ENCODE results near the gene CRIP2. TPM values are rescaled to one million over a fixed set of nuclear protein-coding genes. Genes with fewer than 3 reads are reported as not detected.

Gene CRIP2
- polyA plus RNA-seq, 1 donor (not counting 4 experiments of a cell fraction or from before 2014, with no cell fraction given) = 4.8 TPM

DNA sequence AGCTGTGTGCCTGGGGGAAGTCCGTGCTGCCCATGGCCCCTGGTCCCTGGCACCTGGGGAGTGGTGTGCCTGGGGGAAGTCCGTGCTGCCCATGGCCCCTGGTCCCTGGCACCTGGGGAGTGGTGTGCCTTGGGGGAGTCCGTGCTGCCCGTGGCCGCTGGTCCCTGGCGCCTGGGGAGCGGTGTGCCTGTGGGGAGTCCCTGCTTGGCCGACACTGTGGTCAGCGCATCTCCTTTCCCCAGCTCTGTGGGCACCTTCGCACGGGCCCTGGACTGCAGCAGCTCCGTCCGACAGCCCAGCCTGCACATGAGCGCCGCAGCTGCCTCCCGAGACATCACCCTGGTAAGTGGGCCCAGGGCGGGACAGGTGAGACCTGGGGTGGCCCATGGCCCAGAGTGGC is 14.5 kb upstream of the CRIP2 start:
- Histone ChIP-seq H3K4me1 (ENCODE audit: control insufficient read depth, extremely low read depth, insufficient read depth, low read length) (no peaks in the 10 kb centered on the region), H3K9me3 (ENCODE audit: control insufficient read depth, low read depth, low read length) (no peaks in the 10 kb centered on the region), H3K27ac (ENCODE audit: control insufficient read depth, insufficient read depth, low read length) (no peak overlapping the region), H3K4me2 (ENCODE audit: control insufficient read depth, extremely low read depth, insufficient read depth, low read depth, low read length) (no peak overlapping the region), H3K9ac (ENCODE audit: control insufficient read depth, extremely low read depth, insufficient read depth, low read length) (no peak overlapping the region), H3K9me1 (ENCODE audit: control insufficient read depth, extremely low read depth, insufficient read depth, low read length) (no peaks in the 10 kb centered on the region), H2AFZ (ENCODE audit: control insufficient read depth, low read length) (no peak overlapping the region), H3K36me3 (ENCODE audit: control insufficient read depth in 2 of 2, extremely low read depth in 1 of 2, insufficient read depth in 2 of 2, low read length in 2 of 2) (peaks cover 5 to 36% of the 10 kb centered on the region in 2 experiments), H3K27me3 (ENCODE audit: control insufficient read depth, extremely low read depth, insufficient read depth, low read length) (no peaks in the 10 kb centered on the region), H3K79me2 (ENCODE audit: control insufficient read depth, insufficient read depth, low read length) (no peaks in the 10 kb centered on the region), H4K20me1 (ENCODE audit: control insufficient read depth, extremely low read depth, insufficient read depth, low read length) (no peaks in the 10 kb centered on the region), H3K4me3 (ENCODE audit: control insufficient read depth in 2 of 3, extremely low read depth in 1 of 3, insufficient read depth in 2 of 3, low read depth in 1 of 3, low read length in 3 of 3) (no peak overlapping the region)
- dilution Hi-C loops (cut with MboI; ENCODE audit: extremely low pct_ligation_motif_present, low sequenced_read_pairs) = no loop called here
- FAIRE-seq (no peak), DNase-seq (ENCODE audit: low read depth, low spot score) (no peak)
- TF ChIP-seq CTCF (optimal IDR thresholded peaks at IDR 0.05 in 1 of 3, IDR thresholded peaks at IDR 0.05 in 1 of 3, conservative IDR thresholded peaks at IDR 0.05 in 1 of 3; ENCODE audit: extremely low read depth in 1 of 3, insufficient read depth in 2 of 3, low read length in 3 of 3) (no peak), EZH2 (IDR thresholded peaks at IDR 0.05; ENCODE audit: low read length) (no peak)

DNA sequence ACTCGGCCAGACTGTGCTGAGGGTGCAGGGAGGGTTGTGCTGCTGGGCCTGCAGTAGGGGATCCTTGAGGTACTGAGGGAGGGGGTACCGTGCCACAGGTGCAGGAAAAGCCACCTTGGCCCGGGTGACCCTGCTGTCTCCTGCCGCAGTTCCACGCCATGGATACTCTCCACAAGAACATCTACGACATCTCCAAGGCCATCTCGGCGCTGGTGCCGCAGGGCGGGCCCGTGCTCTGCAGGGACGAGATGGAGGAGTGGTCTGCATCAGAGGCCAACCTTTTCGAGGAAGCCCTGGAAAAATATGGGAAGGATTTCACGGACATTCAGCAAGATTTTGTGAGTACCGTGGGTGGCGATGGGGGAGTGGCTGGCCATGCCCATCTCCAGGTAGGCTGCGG is 14.0 kb upstream of the CRIP2 start:
- H3K79me2 ChIP-seq (ENCODE audit: control insufficient read depth, insufficient read depth, low read length) = no peaks in the 10 kb centered on the region
- H3K4me1 ChIP-seq (ENCODE audit: control insufficient read depth, extremely low read depth, insufficient read depth, low read length) = peaks cover 5% of the 10 kb centered on the region
- no peak overlapping the region for H3K9ac ChIP-seq (ENCODE audit: control insufficient read depth, extremely low read depth, insufficient read depth, low read length)
- peaks cover 5 to 38% of the 10 kb centered on the region in 2 experiments for H3K36me3 ChIP-seq (ENCODE audit: control insufficient read depth in 2 of 2, extremely low read depth in 1 of 2, insufficient read depth in 2 of 2, low read length in 2 of 2)
- H3K9me1 ChIP-seq (ENCODE audit: control insufficient read depth, extremely low read depth, insufficient read depth, low read length) = no peaks in the 10 kb centered on the region
- H3K27ac ChIP-seq (ENCODE audit: control insufficient read depth, insufficient read depth, low read length) = no peak overlapping the region
- no peaks in the 10 kb centered on the region for H4K20me1 ChIP-seq (ENCODE audit: control insufficient read depth, extremely low read depth, insufficient read depth, low read length)
- no peak overlapping the region for H3K4me2 ChIP-seq (ENCODE audit: control insufficient read depth, extremely low read depth, insufficient read depth, low read depth, low read length)
- dilution Hi-C loops (cut with MboI; ENCODE audit: extremely low pct_ligation_motif_present, low sequenced_read_pairs) = no loop called here
- no peaks in the 10 kb centered on the region for H3K27me3 ChIP-seq (ENCODE audit: control insufficient read depth, extremely low read depth, insufficient read depth, low read length)
- H3K9me3 ChIP-seq (ENCODE audit: control insufficient read depth, low read depth, low read length) = no peaks in the 10 kb centered on the region
- DNase-seq (ENCODE audit: low read depth, low spot score) = no peak
- no peak for TF ChIP-seq CTCF (optimal IDR thresholded peaks at IDR 0.05 in 1 of 3, IDR thresholded peaks at IDR 0.05 in 1 of 3, conservative IDR thresholded peaks at IDR 0.05 in 1 of 3; ENCODE audit: extremely low read depth in 1 of 3, insufficient read depth in 2 of 3, low read length in 3 of 3)
- TF ChIP-seq EZH2 (IDR thresholded peaks at IDR 0.05; ENCODE audit: low read length) = no peak
- no peak for FAIRE-seq
- no peak overlapping the region for H3K4me3 ChIP-seq (ENCODE audit: control insufficient read depth in 2 of 3, extremely low read depth in 1 of 3, insufficient read depth in 2 of 3, low read depth in 1 of 3, low read length in 3 of 3)
- no peak overlapping the region for H2AFZ ChIP-seq (ENCODE audit: control insufficient read depth, low read length)

Data from keratinocyte (primary cell).